ENCODE results near the gene GSK3B.

The GSK3B gene

DNA sequence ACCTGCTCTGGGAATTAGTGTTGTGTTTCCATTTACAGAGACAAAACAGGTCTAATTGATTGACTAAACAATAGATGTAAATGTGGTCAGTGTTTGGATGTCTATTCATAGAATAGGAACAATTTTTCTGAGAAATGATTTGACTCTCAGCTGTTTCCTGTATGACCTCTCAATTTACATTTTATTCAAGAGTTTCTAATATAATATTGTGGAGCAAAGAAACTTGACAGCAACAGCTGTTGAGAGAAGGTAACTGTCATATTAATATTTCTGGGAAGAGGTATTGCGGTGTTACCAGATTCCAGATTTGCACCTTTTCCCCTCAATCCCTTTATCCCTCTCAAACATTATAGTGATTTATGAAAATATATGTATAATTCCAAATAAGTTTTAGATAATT, 316.1 kb downstream of the GSK3B start:
- Histone ChIP-seq H3K9me3 (no peaks in the 10 kb centered on the region), H3K4me1 (no peaks in the 10 kb centered on the region), H3K4me3 (ENCODE audit: low read depth, low read length) (no peak overlapping the region), H3K27me3 (0 out of 2 replicates have a peak, but pooled peaks cover 5% of the 10 kb centered on the region), H3K36me3 (no peaks in the 10 kb centered on the region)
- no peak for DNase-seq
- TF ChIP-seq CTCF (IDR thresholded peaks at IDR 0.05; ENCODE audit: low read depth, low read length): no peak

DNA sequence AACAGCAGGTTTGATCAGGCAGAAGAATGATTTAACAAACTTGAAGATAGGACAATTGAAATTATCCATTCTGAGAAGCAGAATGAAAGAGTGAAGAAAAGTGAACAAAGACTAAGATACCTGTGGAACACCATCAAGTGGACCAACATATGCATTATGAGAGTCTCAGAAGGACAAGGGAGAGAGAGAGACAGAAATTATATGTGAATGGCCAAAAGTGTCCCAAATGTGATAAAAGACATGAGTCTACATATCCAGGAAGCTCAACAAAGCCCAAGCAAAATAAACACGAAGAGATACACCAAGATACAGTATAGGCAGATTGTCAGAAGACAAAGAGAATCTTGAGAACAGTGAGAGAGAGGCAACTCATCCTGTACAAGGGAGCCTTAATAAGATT, 317.9 kb downstream of the GSK3B start:
- DNase-seq: no peak
- Histone ChIP-seq H3K36me3 (no peaks in the 10 kb centered on the region), H3K4me1 (no peaks in the 10 kb centered on the region), H3K27me3 (peaks cover 11% of the 10 kb centered on the region), H3K4me3 (ENCODE audit: low read depth, low read length) (no peak overlapping the region), H3K9me3 (no peaks in the 10 kb centered on the region)
- TF ChIP-seq CTCF (IDR thresholded peaks at IDR 0.05; ENCODE audit: low read depth, low read length): no peak

DNA sequence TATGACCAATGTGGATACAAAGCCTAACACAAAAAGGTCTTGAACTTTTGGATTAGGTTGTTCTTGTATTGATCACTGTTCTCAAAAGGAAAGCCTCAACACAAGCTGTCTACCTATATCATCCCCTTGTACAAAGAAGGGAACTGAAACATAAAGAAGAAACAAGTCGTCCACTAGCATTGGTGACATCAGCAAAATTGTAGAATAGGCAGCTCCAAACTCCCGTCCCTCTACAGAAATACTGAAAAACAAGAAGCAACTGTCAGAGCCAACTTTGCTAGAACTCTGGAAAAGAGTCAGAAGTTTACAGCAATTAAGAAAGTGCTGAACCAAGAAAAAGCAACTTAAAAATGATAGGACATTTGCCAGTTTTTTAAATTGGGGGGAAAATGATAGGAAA, 319.8 kb downstream of the GSK3B start:
- no peaks in the 10 kb centered on the region for H3K36me3 ChIP-seq
- DNase-seq: no peak
- TF ChIP-seq CTCF (IDR thresholded peaks at IDR 0.05; ENCODE audit: low read depth, low read length): no peak
- no peaks in the 10 kb centered on the region for H3K9me3 ChIP-seq
- H3K4me1 ChIP-seq: no peaks in the 10 kb centered on the region
- peaks cover 11% of the 10 kb centered on the region for H3K27me3 ChIP-seq
- no peak overlapping the region for H3K4me3 ChIP-seq (ENCODE audit: low read depth, low read length)

Data from BE2C (cell line).